Activated CD8-positive, alpha-beta memory T cell treated with anti-CD3 and anti-CD28 coated beads for 1 hour (primary cell): Measurements from ENCODE around the gene CSGALNACT2.

Experiments used
- DNase-seq, 2 donors: peaks; one replicate each; pipeline ENCODE4 v3.0.0-alpha.2; 2020; ENCODE audit warnings: low read depth in 1 of 2; ENCODE audit errors: extremely low read depth in 1 of 2

The CSGALNACT2 gene

GRCh38 chr10:43111921-43112607, 26.2 kb upstream of the CSGALNACT2 start:
- no peak for DNase-seq

- DNase-seq, result no peak
Observed at GRCh38 chr10:43112608-43112961, 25.7 kb upstream of the CSGALNACT2 start.

GRCh38 chr10:43113201-43114087, 24.8 kb upstream of the CSGALNACT2 start:
- DNase-seq, result no peak

- DNase-seq, result no peak
Observed at GRCh38 chr10:43114088-43114742, 24.0 kb upstream of the CSGALNACT2 start.

- no peak for DNase-seq
Observed at GRCh38 chr10:43114743-43115611, 23.3 kb upstream of the CSGALNACT2 start.

GRCh38 chr10:43115881-43116595, 22.2 kb upstream of the CSGALNACT2 start:
- no peak for DNase-seq

- no peak for DNase-seq
Observed at GRCh38 chr10:43116596-43116995, 21.6 kb upstream of the CSGALNACT2 start.

- DNase-seq, result no peak
Observed at GRCh38 chr10:43117031-43117776, 21.0 kb upstream of the CSGALNACT2 start.

GRCh38 chr10:43117777-43118583, 20.3 kb upstream of the CSGALNACT2 start:
- DNase-seq, result no peak

GRCh38 chr10:43118631-43119415, 19.4 kb upstream of the CSGALNACT2 start:
- no peak for DNase-seq

- no peak for DNase-seq
Observed at GRCh38 chr10:43119416-43120115, 18.7 kb upstream of the CSGALNACT2 start.

GRCh38 chr10:43120116-43120928, 17.9 kb upstream of the CSGALNACT2 start:
- no peak for DNase-seq

- peak in 1 of 2 donors; percentile 17 for DNase-seq
Observed at GRCh38 chr10:43120929-43121314, 17.3 kb upstream of the CSGALNACT2 start.

- DNase-seq, result no peak
Observed at GRCh38 chr10:43121444-43121843, 16.8 kb upstream of the CSGALNACT2 start.

- no peak for DNase-seq
Observed at GRCh38 chr10:43122096-43122495, 16.1 kb upstream of the CSGALNACT2 start.

GRCh38 chr10:43122826-43123225, 15.4 kb upstream of the CSGALNACT2 start:
- no peak for DNase-seq
